ENCODE measurements around the gene SNX33.

SNX33 gene

GRCh38 chr15:75637245-75638009 is 10.3 kb upstream of the SNX33 start:
- Histone ChIP-seq H4K20me1 (ENCODE audit: insufficient read depth, low read length) (peaks cover 26% of the 10 kb centered on the region), H3K4me1 (ENCODE audit: insufficient read depth, low read length) (peaks cover 35% of the 10 kb centered on the region), H3K79me2 (ENCODE audit: insufficient read depth, low read length) (peaks cover 30% of the 10 kb centered on the region), H3K27me3 (ENCODE audit: insufficient read depth, low read length, poor library complexity) (no peaks in the 10 kb centered on the region), H3K36me3 (ENCODE audit: insufficient read depth, low read length) (peaks cover 8% of the 10 kb centered on the region), H3K4me3 (ENCODE audit: low read depth in 1 of 2, low read length in 2 of 2) (peak overlapping the region in 1 of 2 experiments; percentile 9; a peak in 1 of 4 replicates), H2AFZ (ENCODE audit: low read depth, low read length) (no peak overlapping the region), H3K9ac (ENCODE audit: low read depth, low read length) (peak overlapping the region; percentile 73), H3K9me3 (ENCODE audit: insufficient read depth, low read length, severe bottlenecking) (no peaks in the 10 kb centered on the region), H3K4me2 (ENCODE audit: insufficient read depth, low read length) (peak overlapping the region; percentile 95), H3K27ac (ENCODE audit: low read length) (no peak overlapping the region)
- ATAC-seq (ENCODE audit: insufficient read depth, low read depth) (no peak), DNase-seq (no peak)
- TF ChIP-seq EZH2 (IDR thresholded peaks at IDR 0.05; ENCODE audit: borderline replicate concordance, low read depth, low read length, severe bottlenecking) = no peak
- TF ChIP-seq CTCF (IDR thresholded peaks at IDR 0.05; ENCODE audit: borderline replicate concordance, extremely low read depth, low read length, poor library complexity, severe bottlenecking) = no peak

GRCh38 chr15:75639191-75639708 is 8.5 kb upstream of the SNX33 start:
- TF ChIP-seq CTCF (IDR thresholded peaks at IDR 0.05; ENCODE audit: borderline replicate concordance, extremely low read depth, low read length, poor library complexity, severe bottlenecking) (no peak), EZH2 (IDR thresholded peaks at IDR 0.05; ENCODE audit: borderline replicate concordance, low read depth, low read length, severe bottlenecking) (no peak)
- H3K36me3 ChIP-seq (ENCODE audit: insufficient read depth, low read length) = peaks cover 8% of the 10 kb centered on the region
- H3K4me3 ChIP-seq (ENCODE audit: low read depth in 1 of 2, low read length in 2 of 2) = peak overlapping the region; percentile 40 to 86; a peak in 3 of 4 replicates
- peak overlapping the region; percentile 95 for H3K4me2 ChIP-seq (ENCODE audit: insufficient read depth, low read length)
- H3K9me3 ChIP-seq (ENCODE audit: insufficient read depth, low read length, severe bottlenecking) = no peaks in the 10 kb centered on the region
- peak overlapping the region; percentile 85 for H3K27ac ChIP-seq (ENCODE audit: low read length)
- H4K20me1 ChIP-seq (ENCODE audit: insufficient read depth, low read length) = peaks cover 26% of the 10 kb centered on the region
- H3K27me3 ChIP-seq (ENCODE audit: insufficient read depth, low read length, poor library complexity) = no peaks in the 10 kb centered on the region
- ATAC-seq (ENCODE audit: insufficient read depth, low read depth) (no peak), DNase-seq (no peak)
- peaks cover 30% of the 10 kb centered on the region for H3K79me2 ChIP-seq (ENCODE audit: insufficient read depth, low read length)
- H2AFZ ChIP-seq (ENCODE audit: low read depth, low read length) = peak overlapping the region; percentile 66; the same call in 1 of the 2 replicates
- H3K9ac ChIP-seq (ENCODE audit: low read depth, low read length) = peak overlapping the region; percentile 73
- H3K4me1 ChIP-seq (ENCODE audit: insufficient read depth, low read length) = peaks cover 35% of the 10 kb centered on the region

GRCh38 chr15:75639709-75640482 is 7.8 kb upstream of the SNX33 start, which contains the start of gene IMP3:
TSS of gene IMP3 (minus strand) at chr15:75640224. CDS start at chr15:75640168, 56 bp downstream.
- Histone ChIP-seq H3K4me2 (ENCODE audit: insufficient read depth, low read length) (peak within 1 kb of the TSS; percentile 95), H4K20me1 (ENCODE audit: insufficient read depth, low read length) (peaks cover 26% of the 10 kb centered on the region), H3K4me3 (ENCODE audit: low read depth in 1 of 2, low read length in 2 of 2) (peak within 1 kb of the TSS; percentile 52 to 86; a peak in 3 of 4 replicates), H3K27me3 (ENCODE audit: insufficient read depth, low read length, poor library complexity) (no peaks in the 10 kb centered on the region), H3K36me3 (ENCODE audit: insufficient read depth, low read length) (peaks cover 8% of the 10 kb centered on the region), H2AFZ (ENCODE audit: low read depth, low read length) (peak within 1 kb of the TSS; percentile 86), H3K79me2 (ENCODE audit: insufficient read depth, low read length) (peaks cover 30% of the 10 kb centered on the region), H3K9me3 (ENCODE audit: insufficient read depth, low read length, severe bottlenecking) (no peaks in the 10 kb centered on the region), H3K4me1 (ENCODE audit: insufficient read depth, low read length) (peaks cover 35% of the 10 kb centered on the region), H3K27ac (ENCODE audit: low read length) (peak within 1 kb of the TSS; percentile 90), H3K9ac (ENCODE audit: low read depth, low read length) (peak within 1 kb of the TSS; percentile 73)
- ATAC-seq (ENCODE audit: insufficient read depth, low read depth) (peak; percentile 92), DNase-seq (peak; percentile 96)
- no peak for TF ChIP-seq EZH2 (IDR thresholded peaks at IDR 0.05; ENCODE audit: borderline replicate concordance, low read depth, low read length, severe bottlenecking)
- TF ChIP-seq CTCF (IDR thresholded peaks at IDR 0.05; ENCODE audit: borderline replicate concordance, extremely low read depth, low read length, poor library complexity, severe bottlenecking) = no peak
